DOHH2 (cell line): Measurements from ENCODE around the gene EGFL8.

ENCODE experiments used
- EZH2phosphoT487 ChIP-seq: fragments of 200-600 bp; sonication (generic); IDR thresholded peaks from 2 replicates; pipeline ENCODE4 v1.6.1; 2017; ENCODE audit warnings: borderline replicate concordance, mild to moderate bottlenecking, antibody characterized with exemption, low read length, moderate library complexity, mixed read lengths
- TF ChIP-seq, protein P1 (sequence below): fragments of 200-600 bp; sonication (generic); IDR thresholded peaks from one replicate; pipeline ENCODE4 v1.5.1; 2014; ENCODE audit warnings: antibody characterized with exemption, mild to moderate bottlenecking, low read depth, low read length; ENCODE audit not compliant: poor library complexity, severe bottlenecking

DNA sequence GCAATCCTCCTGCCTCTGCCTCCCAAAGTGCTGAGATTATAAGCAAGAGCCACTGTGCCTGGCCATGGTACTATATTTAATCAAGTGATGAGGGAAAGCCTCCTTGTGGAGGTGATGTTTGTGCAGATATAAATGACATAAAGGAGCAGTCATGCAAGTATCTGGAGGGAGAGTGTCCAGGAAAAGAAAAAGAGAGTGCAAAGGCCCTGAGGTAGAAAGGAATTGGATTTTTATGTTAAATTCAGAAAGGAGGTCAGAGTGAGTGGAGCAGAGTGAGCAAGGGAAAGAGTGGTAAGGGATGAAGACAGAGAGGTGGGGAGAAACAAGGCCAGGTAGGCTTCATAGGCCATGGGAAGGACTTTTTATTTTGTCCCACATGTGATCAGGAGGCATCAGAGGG is 26.9 kb upstream of the EGFL8 start:
- TF ChIP-seq, protein P1, sequence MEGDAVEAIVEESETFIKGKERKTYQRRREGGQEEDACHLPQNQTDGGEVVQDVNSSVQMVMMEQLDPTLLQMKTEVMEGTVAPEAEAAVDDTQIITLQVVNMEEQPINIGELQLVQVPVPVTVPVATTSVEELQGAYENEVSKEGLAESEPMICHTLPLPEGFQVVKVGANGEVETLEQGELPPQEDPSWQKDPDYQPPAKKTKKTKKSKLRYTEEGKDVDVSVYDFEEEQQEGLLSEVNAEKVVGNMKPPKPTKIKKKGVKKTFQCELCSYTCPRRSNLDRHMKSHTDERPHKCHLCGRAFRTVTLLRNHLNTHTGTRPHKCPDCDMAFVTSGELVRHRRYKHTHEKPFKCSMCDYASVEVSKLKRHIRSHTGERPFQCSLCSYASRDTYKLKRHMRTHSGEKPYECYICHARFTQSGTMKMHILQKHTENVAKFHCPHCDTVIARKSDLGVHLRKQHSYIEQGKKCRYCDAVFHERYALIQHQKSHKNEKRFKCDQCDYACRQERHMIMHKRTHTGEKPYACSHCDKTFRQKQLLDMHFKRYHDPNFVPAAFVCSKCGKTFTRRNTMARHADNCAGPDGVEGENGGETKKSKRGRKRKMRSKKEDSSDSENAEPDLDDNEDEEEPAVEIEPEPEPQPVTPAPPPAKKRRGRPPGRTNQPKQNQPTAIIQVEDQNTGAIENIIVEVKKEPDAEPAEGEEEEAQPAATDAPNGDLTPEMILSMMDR: no peak
- TF ChIP-seq EZH2phosphoT487: no peak
